Activated CD4-positive, CD25-positive, alpha-beta regulatory T cell treated with anti-CD3 and anti-CD28 coated beads, Interleukin-2, amount 50 U/mL, for 16 hours (primary cell): ENCODE results near the gene AUTS2.

Source experiments
- DNase-seq: peaks from one replicate; pipeline ENCODE4 v3.0.0-alpha.2; 2020; ENCODE audit warnings: low read depth, low spot score

Gene AUTS2

GRCh38 chr7:69599955-69600709 lies 1.9 kb downstream of the AUTS2 start:
- DNase-seq: no peak

GRCh38 chr7:69600710-69601519 lies 2.6 kb downstream of the AUTS2 start:
- DNase-seq: no peak

- DNase-seq: no peak
Observed at GRCh38 chr7:69602522-69602921, 4.2 kb downstream of the AUTS2 start.

- DNase-seq: no peak
Observed at GRCh38 chr7:69603351-69603750, 5.1 kb downstream of the AUTS2 start.

GRCh38 chr7:69603937-69604494 lies 5.7 kb downstream of the AUTS2 start:
- no peak for DNase-seq

- no peak for DNase-seq
Observed at GRCh38 chr7:69605070-69605469, 6.8 kb downstream of the AUTS2 start.

- no peak for DNase-seq
Observed at GRCh38 chr7:69605546-69605945, 7.3 kb downstream of the AUTS2 start.

GRCh38 chr7:69608049-69608448 lies 9.8 kb downstream of the AUTS2 start:
- no peak for DNase-seq

- DNase-seq: no peak
Observed at GRCh38 chr7:69608878-69609277, 10.6 kb downstream of the AUTS2 start.

- DNase-seq: no peak
Observed at GRCh38 chr7:69609541-69610373, 11.5 kb downstream of the AUTS2 start.

- no peak for DNase-seq
Observed at GRCh38 chr7:69610374-69611084, 12.3 kb downstream of the AUTS2 start.

- no peak for DNase-seq
Observed at GRCh38 chr7:69612981-69613380, 14.7 kb downstream of the AUTS2 start.

- DNase-seq: no peak
Observed at GRCh38 chr7:69613846-69614245, 15.6 kb downstream of the AUTS2 start.

- no peak for DNase-seq
Observed at GRCh38 chr7:69615685-69616084, 17.4 kb downstream of the AUTS2 start.

- no peak for DNase-seq
Observed at GRCh38 chr7:69617364-69617763, 19.1 kb downstream of the AUTS2 start.

- DNase-seq: no peak
Observed at GRCh38 chr7:69619054-69619453, 20.8 kb downstream of the AUTS2 start.

GRCh38 chr7:69619635-69620034 lies 21.4 kb downstream of the AUTS2 start:
- no peak for DNase-seq

GRCh38 chr7:69620063-69620462 lies 21.8 kb downstream of the AUTS2 start:
- DNase-seq: no peak

- no peak for DNase-seq
Observed at GRCh38 chr7:69620650-69621049, 22.4 kb downstream of the AUTS2 start.

- no peak for DNase-seq
Observed at GRCh38 chr7:69622014-69622835, 23.9 kb downstream of the AUTS2 start.
